Panc1 (cell line): ENCODE results near the gene TBRG1. TPM values are rescaled to one million over a fixed set of nuclear protein-coding genes. Genes with fewer than 3 reads are reported as not detected.

Source experiments
- ATAC-seq: fragments of 200-7000 bp; cut with Tn5 transposase; 2 replicates; pipeline ENCODE4 v1.9.1; 2020; ENCODE audit warnings: mild to moderate bottlenecking, moderate library complexity
- BruUV-seq: library from RNA; stranded (reverse); fragments of 400-500 nt; replicated peaks from 2 replicates; lab custom pipeline; 2021; lab: Mats Ljungman, UMichigan
- CTCF ChIA-PET: fragments of 300-600 bp; sonication (Branson Sonifier 250); formaldehyde crosslinking; loops from one replicate; lab custom pipeline; 2022; ENCODE audit warnings: antibody characterized with exemption; lab: Charles Lee
- POLR2A ChIA-PET: fragments of 300-600 bp; sonication (Branson Sonifier 250); formaldehyde crosslinking; loops from one replicate; lab custom pipeline; 2022; ENCODE audit warnings: antibody characterized with exemption; lab: Charles Lee
- DNase-seq: peaks from one replicate; pipeline ENCODE4 v3.0.0-alpha.2; 2010; ENCODE audit warnings: low read depth, low spot score
- H3K27ac ChIP-seq: 2 replicates; pipeline ENCODE4 v1.5.1; 2011; ENCODE audit warnings: mild to moderate bottlenecking, low read length, inconsistent platforms
- H3K27me3 ChIP-seq: fragments of 200-500 bp; sonication (Bioruptor generic); 2 replicates; pipeline ENCODE4 v1.6.0; 2014; ENCODE audit warnings: low read length, inconsistent platforms; ENCODE audit not compliant: control insufficient read depth, insufficient read depth
- H3K36me3 ChIP-seq: fragments of 200-500 bp; sonication (Bioruptor generic); 2 replicates; pipeline ENCODE4 v1.5.1; 2014; ENCODE audit warnings: inconsistent platforms, mild to moderate bottlenecking, low read length, moderate library complexity; ENCODE audit not compliant: control insufficient read depth, insufficient read depth
- H3K4me1 ChIP-seq: 2 replicates; pipeline ENCODE4 v1.5.1; 2011; ENCODE audit warnings: inconsistent platforms, mild to moderate bottlenecking, low read length, moderate library complexity; ENCODE audit not compliant: control insufficient read depth, insufficient read depth
- H3K4me3 ChIP-seq, 2 experiments: 2 replicates each; pipeline ENCODE4 v1.5.1; 2011 to 2012; ENCODE audit warnings: low read depth in 2 of 2, low read length in 2 of 2, mild to moderate bottlenecking in 2 of 2, inconsistent platforms in 1 of 2, moderate library complexity in 1 of 2
- H3K9me3 ChIP-seq: fragments of 200-500 bp; sonication (Bioruptor generic); 2 replicates; pipeline ENCODE4 v1.5.1; 2014; ENCODE audit warnings: low read depth, mild to moderate bottlenecking, inconsistent platforms, low read length, moderate library complexity; ENCODE audit not compliant: control insufficient read depth, insufficient read depth
- POLR2AphosphoS5 ChIP-seq: IDR thresholded peaks from 2 replicates; pipeline ENCODE4 v1.6.1; 2012; ENCODE audit warnings: mild to moderate bottlenecking, low read depth, low read length, moderate library complexity
- SIN3A ChIP-seq: IDR thresholded peaks from 2 replicates; pipeline ENCODE4 v1.6.1; 2012; ENCODE audit warnings: low read depth, mild to moderate bottlenecking, low read length, moderate library complexity, borderline replicate concordance; ENCODE audit not compliant: insufficient read depth
- TCF7L2 ChIP-seq: IDR thresholded peaks from 2 replicates; pipeline ENCODE4 v1.6.1; 2011; ENCODE audit warnings: mild to moderate bottlenecking, low read depth, low read length, inconsistent platforms
- in situ Hi-C: cut with HindIII; loops from 2 replicates; pipeline ENCODE4 v1.10.0; 2016; ENCODE audit warnings: low sequenced_read_pairs, low pct_unique_long_range_greater_than_20kb
- intact Hi-C: fragments of 100-400 bp; cut with micrococcal nuclease; formaldehyde crosslinking; loops from one replicate; pipeline ENCODE4 v1.10.0; 2022; ENCODE audit not compliant: unreplicated experiment
- total RNA-seq: library from RNA; stranded (reverse); gene quantifications from one replicate; pipeline ENCODE4 v1.2.1, GENCODE V29; 2021; ENCODE audit not compliant: unreplicated experiment
- TF ChIP-seq, protein P1 (sequence below), 2 experiments: IDR thresholded peaks; 2 replicates each; pipeline ENCODE4 v1.6.1; 2011 to 2012; ENCODE audit warnings: low read depth in 2 of 2, control low read depth in 1 of 2, low read length in 1 of 2, mild to moderate bottlenecking in 1 of 2, moderate library complexity in 1 of 2; ENCODE audit not compliant: insufficient read depth in 1 of 2
- TF ChIP-seq, protein P2 (sequence below): fragments of 450-650 bp; IDR thresholded peaks from 2 replicates; pipeline ENCODE4 v1.5.1; 2017; ENCODE audit warnings: mild to moderate bottlenecking

The TBRG1 gene
- total RNA-seq, 1 experiment from 2014 or later: 35.0 TPM

DNA sequence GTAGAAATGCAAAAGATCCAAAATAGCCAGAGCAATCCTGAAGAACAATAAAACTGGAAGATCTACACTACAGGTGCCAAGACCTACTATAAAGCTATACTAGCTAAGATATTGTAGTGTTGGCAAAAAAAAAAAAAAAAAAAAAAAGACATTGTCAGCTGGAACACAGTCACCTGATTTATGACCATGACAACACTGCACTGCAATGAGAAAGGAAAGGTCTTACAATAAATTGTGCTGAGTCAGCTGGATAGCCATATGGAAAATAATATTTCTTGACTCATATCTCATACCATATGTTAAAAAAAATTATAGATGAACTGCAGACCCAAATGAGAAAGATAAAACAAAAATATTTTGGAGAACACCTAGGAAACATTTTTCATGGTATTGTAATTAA, 14.5 kb upstream of the TBRG1 start:
- no peaks in the 10 kb centered on the region for H3K4me1 ChIP-seq
- ChIA-PET POLR2A (no interaction called here), CTCF (interaction anchor here (0.6 kb wide), 1 partner anchor 10 kb away, joined by 8 read pairs; no protein-coding TSS in a partner anchor)
- intact Hi-C loops: no loop called here
- no peaks in the 10 kb centered on the region for H3K27me3 ChIP-seq
- no peak overlapping the region for H3K27ac ChIP-seq
- TF ChIP-seq SIN3A (no peak), TCF7L2 (no peak), POLR2AphosphoS5 (no peak)
- TF ChIP-seq, protein P1, sequence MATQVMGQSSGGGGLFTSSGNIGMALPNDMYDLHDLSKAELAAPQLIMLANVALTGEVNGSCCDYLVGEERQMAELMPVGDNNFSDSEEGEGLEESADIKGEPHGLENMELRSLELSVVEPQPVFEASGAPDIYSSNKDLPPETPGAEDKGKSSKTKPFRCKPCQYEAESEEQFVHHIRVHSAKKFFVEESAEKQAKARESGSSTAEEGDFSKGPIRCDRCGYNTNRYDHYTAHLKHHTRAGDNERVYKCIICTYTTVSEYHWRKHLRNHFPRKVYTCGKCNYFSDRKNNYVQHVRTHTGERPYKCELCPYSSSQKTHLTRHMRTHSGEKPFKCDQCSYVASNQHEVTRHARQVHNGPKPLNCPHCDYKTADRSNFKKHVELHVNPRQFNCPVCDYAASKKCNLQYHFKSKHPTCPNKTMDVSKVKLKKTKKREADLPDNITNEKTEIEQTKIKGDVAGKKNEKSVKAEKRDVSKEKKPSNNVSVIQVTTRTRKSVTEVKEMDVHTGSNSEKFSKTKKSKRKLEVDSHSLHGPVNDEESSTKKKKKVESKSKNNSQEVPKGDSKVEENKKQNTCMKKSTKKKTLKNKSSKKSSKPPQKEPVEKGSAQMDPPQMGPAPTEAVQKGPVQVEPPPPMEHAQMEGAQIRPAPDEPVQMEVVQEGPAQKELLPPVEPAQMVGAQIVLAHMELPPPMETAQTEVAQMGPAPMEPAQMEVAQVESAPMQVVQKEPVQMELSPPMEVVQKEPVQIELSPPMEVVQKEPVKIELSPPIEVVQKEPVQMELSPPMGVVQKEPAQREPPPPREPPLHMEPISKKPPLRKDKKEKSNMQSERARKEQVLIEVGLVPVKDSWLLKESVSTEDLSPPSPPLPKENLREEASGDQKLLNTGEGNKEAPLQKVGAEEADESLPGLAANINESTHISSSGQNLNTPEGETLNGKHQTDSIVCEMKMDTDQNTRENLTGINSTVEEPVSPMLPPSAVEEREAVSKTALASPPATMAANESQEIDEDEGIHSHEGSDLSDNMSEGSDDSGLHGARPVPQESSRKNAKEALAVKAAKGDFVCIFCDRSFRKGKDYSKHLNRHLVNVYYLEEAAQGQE (IDR thresholded peaks at IDR 0.05; ENCODE audit: insufficient read depth in 1 of 2, low read depth in 2 of 2, low read length in 1 of 2): no peak
- TF ChIP-seq, protein P2, sequence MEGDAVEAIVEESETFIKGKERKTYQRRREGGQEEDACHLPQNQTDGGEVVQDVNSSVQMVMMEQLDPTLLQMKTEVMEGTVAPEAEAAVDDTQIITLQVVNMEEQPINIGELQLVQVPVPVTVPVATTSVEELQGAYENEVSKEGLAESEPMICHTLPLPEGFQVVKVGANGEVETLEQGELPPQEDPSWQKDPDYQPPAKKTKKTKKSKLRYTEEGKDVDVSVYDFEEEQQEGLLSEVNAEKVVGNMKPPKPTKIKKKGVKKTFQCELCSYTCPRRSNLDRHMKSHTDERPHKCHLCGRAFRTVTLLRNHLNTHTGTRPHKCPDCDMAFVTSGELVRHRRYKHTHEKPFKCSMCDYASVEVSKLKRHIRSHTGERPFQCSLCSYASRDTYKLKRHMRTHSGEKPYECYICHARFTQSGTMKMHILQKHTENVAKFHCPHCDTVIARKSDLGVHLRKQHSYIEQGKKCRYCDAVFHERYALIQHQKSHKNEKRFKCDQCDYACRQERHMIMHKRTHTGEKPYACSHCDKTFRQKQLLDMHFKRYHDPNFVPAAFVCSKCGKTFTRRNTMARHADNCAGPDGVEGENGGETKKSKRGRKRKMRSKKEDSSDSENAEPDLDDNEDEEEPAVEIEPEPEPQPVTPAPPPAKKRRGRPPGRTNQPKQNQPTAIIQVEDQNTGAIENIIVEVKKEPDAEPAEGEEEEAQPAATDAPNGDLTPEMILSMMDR: no peak
- in situ Hi-C loops: no loop called here
- DNase-seq (no peak), ATAC-seq (no peak)
- H3K9me3 ChIP-seq: no peaks in the 10 kb centered on the region
- BruUV-seq: no TSS peak
- H3K4me3 ChIP-seq: no peak overlapping the region
- no peaks in the 10 kb centered on the region for H3K36me3 ChIP-seq

DNA sequence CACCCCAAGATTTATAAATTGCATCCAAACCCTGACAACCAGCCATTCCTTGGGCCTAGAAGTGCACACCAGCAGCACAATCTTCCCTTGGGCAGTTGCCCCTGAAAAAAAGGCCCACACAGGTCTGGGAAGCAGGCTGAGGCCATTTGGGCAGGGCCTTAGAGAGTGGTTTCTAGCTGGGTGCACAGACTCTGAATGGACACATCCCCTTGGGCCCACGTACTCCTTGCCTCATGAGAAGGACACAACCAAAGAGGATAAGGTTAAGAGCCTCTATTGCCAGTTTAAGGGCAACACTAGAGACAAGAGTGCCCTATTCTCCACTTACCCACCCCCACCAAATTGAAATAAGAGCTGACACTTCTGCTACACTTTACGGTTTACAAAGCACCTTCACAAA, 12.4 kb upstream of the TBRG1 start:
- no peak for ATAC-seq
- POLR2A ChIA-PET: no interaction called here
- TF ChIP-seq, protein P2: no peak
- TF ChIP-seq SIN3A: no peak
- TF ChIP-seq POLR2AphosphoS5: no peak
- TF ChIP-seq, protein P1 (IDR thresholded peaks at IDR 0.05; ENCODE audit: insufficient read depth in 1 of 2, low read depth in 2 of 2, low read length in 1 of 2): no peak
- no peak for TF ChIP-seq TCF7L2
- Histone ChIP-seq H3K4me1 (no peaks in the 10 kb centered on the region), H3K36me3 (no peaks in the 10 kb centered on the region), H3K9me3 (no peaks in the 10 kb centered on the region), H3K4me3 (no peak overlapping the region), H3K27ac (no peak overlapping the region), H3K27me3 (no peaks in the 10 kb centered on the region)
- BruUV-seq: no TSS peak
- in situ Hi-C loops: no loop called here
- intact Hi-C loops: no loop called here
- DNase-seq: no peak
- CTCF ChIA-PET: interaction anchor here (0.6 kb wide), 1 partner anchor 13 kb away, joined by 5 read pairs; no protein-coding TSS in a partner anchor
